ENCODE data around the gene SAFB2.

Gene SAFB2

DNA sequence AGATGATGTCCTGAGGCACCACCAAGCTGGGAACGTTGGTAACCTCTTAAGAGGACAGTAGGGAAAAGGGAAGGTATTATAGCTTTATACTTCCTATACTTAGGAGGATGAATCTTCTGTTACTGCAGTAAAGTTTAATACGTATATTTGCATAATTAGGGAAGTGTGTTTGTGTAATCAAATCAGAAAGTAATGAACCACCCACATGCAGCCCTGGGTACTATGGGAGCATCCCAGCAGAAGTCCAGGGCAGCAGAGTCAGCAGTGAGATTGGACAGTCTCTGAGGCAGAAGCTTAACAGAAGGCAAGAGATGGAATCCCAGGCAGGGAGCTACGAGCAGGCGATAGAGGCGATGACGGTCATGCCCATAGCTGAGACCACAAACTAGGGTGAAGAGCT, 12.9 kb upstream of the SAFB2 start:
- TF ChIP-seq, protein P1, sequence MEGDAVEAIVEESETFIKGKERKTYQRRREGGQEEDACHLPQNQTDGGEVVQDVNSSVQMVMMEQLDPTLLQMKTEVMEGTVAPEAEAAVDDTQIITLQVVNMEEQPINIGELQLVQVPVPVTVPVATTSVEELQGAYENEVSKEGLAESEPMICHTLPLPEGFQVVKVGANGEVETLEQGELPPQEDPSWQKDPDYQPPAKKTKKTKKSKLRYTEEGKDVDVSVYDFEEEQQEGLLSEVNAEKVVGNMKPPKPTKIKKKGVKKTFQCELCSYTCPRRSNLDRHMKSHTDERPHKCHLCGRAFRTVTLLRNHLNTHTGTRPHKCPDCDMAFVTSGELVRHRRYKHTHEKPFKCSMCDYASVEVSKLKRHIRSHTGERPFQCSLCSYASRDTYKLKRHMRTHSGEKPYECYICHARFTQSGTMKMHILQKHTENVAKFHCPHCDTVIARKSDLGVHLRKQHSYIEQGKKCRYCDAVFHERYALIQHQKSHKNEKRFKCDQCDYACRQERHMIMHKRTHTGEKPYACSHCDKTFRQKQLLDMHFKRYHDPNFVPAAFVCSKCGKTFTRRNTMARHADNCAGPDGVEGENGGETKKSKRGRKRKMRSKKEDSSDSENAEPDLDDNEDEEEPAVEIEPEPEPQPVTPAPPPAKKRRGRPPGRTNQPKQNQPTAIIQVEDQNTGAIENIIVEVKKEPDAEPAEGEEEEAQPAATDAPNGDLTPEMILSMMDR (IDR thresholded peaks at IDR 0.05; ENCODE audit: low read depth, low read length, poor library complexity, severe bottlenecking), result no peak
- TF ChIP-seq EZH2phosphoT487 (IDR thresholded peaks at IDR 0.05; ENCODE audit: borderline replicate concordance, low read length), result no peak
- 0 out of 2 replicates have a peak, but pooled peaks cover 3% of the 10 kb centered on the region for H3K4me1 ChIP-seq (ENCODE audit: control insufficient read depth, low read length)
- H3K79me2 ChIP-seq (ENCODE audit: control insufficient read depth, low read length), result peaks cover 100% of the 10 kb centered on the region
- H3K27ac ChIP-seq (ENCODE audit: low read depth, low read length), result no peak overlapping the region
- H3K9me2 ChIP-seq (replicated peaks; ENCODE audit: control insufficient read depth, low read length), result no peaks in the 10 kb centered on the region
- H4K20me1 ChIP-seq (ENCODE audit: control insufficient read depth, insufficient read depth, low read depth, low read length), result peaks cover 40% of the 10 kb centered on the region
- H3K27me3 ChIP-seq (ENCODE audit: control insufficient read depth, low read length), result no peaks in the 10 kb centered on the region
- H3K4me3 ChIP-seq (ENCODE audit: low read length), result no peak overlapping the region
- peaks cover 4% of the 10 kb centered on the region; the same call in 1 of the 2 replicates for H3F3A ChIP-seq (ENCODE audit: control insufficient read depth, insufficient read depth)
- H3K36me3 ChIP-seq (ENCODE audit: control insufficient read depth, low read length), result peaks cover 84% of the 10 kb centered on the region
- H3K9me3 ChIP-seq (ENCODE audit: control insufficient read depth, insufficient read depth, low read length), result no peaks in the 10 kb centered on the region
- H3K4me2 ChIP-seq (ENCODE audit: low read length), result no peak overlapping the region

GRCh38 chr19:5632657-5633056, 10.1 kb upstream of the SAFB2 start:
- Histone ChIP-seq H4K20me1 (ENCODE audit: control insufficient read depth, insufficient read depth, low read depth, low read length) (peaks cover 65% of the 10 kb centered on the region), H3K36me3 (ENCODE audit: control insufficient read depth, low read length) (peaks cover 91% of the 10 kb centered on the region)

GRCh38 chr19:5632241-5632612, 9.7 kb upstream of the SAFB2 start:
- peaks cover 28% of the 10 kb centered on the region for H3K4me1 ChIP-seq (ENCODE audit: control insufficient read depth, low read length)
- peaks cover 6% of the 10 kb centered on the region; the same call in 1 of the 2 replicates for H3F3A ChIP-seq (ENCODE audit: control insufficient read depth, insufficient read depth)
- H3K27ac ChIP-seq (ENCODE audit: low read depth, low read length), result no peak overlapping the region
- H3K36me3 ChIP-seq (ENCODE audit: control insufficient read depth, low read length), result peaks cover 91% of the 10 kb centered on the region
- H3K9me2 ChIP-seq (replicated peaks; ENCODE audit: control insufficient read depth, low read length), result no peaks in the 10 kb centered on the region
- no peaks in the 10 kb centered on the region for H3K9me3 ChIP-seq (ENCODE audit: control insufficient read depth, insufficient read depth, low read length)
- H3K4me3 ChIP-seq (ENCODE audit: low read length), result no peak overlapping the region
- H3K79me2 ChIP-seq (ENCODE audit: control insufficient read depth, low read length), result peaks cover 100% of the 10 kb centered on the region
- no peak overlapping the region for H3K4me2 ChIP-seq (ENCODE audit: low read length)
- TF ChIP-seq, protein P1 (IDR thresholded peaks at IDR 0.05; ENCODE audit: low read depth, low read length, poor library complexity, severe bottlenecking), result no peak
- H4K20me1 ChIP-seq (ENCODE audit: control insufficient read depth, insufficient read depth, low read depth, low read length), result peaks cover 68% of the 10 kb centered on the region
- no peaks in the 10 kb centered on the region for H3K27me3 ChIP-seq (ENCODE audit: control insufficient read depth, low read length)

More at GRCh38 chr19:5632657-5633056, 10.1 kb upstream of the SAFB2 start:
- peaks cover 6% of the 10 kb centered on the region; the same call in 1 of the 2 replicates for H3F3A ChIP-seq (ENCODE audit: control insufficient read depth, insufficient read depth)
- H3K4me2 ChIP-seq (ENCODE audit: low read length), result no peak overlapping the region
- H3K4me3 ChIP-seq (ENCODE audit: low read length), result no peak overlapping the region
- H3K9me2 ChIP-seq (replicated peaks; ENCODE audit: control insufficient read depth, low read length), result no peaks in the 10 kb centered on the region
- no peak for TF ChIP-seq EZH2phosphoT487 (IDR thresholded peaks at IDR 0.05; ENCODE audit: borderline replicate concordance, low read length)
- TF ChIP-seq, protein P1 (IDR thresholded peaks at IDR 0.05; ENCODE audit: low read depth, low read length, poor library complexity, severe bottlenecking), result no peak
- peaks cover 23% of the 10 kb centered on the region for H3K4me1 ChIP-seq (ENCODE audit: control insufficient read depth, low read length)
- H3K79me2 ChIP-seq (ENCODE audit: control insufficient read depth, low read length), result peaks cover 100% of the 10 kb centered on the region
- H3K27ac ChIP-seq (ENCODE audit: low read depth, low read length), result no peak overlapping the region
- no peaks in the 10 kb centered on the region for H3K27me3 ChIP-seq (ENCODE audit: control insufficient read depth, low read length)
- no peaks in the 10 kb centered on the region for H3K9me3 ChIP-seq (ENCODE audit: control insufficient read depth, insufficient read depth, low read length)
